HCT116 (cell line): Measurements from ENCODE around the gene KRTAP10-7. TPM values are rescaled to one million over a fixed set of nuclear protein-coding genes. Genes with fewer than 3 reads are reported as not detected.

Source experiments
- ATAC-seq: fragments of 200-7000 bp; cut with Tn5 transposase; 2 replicates; pipeline ENCODE4 v1.9.1; 2020; ENCODE audit warnings: mild to moderate bottlenecking, moderate library complexity
- BruUV-seq: library from RNA; stranded (reverse); fragments of 400-500 nt; replicated peaks from 2 replicates; lab custom pipeline; 2021; lab: Mats Ljungman, UMichigan
- CTCF ChIA-PET: fragments of 300-600 bp; sonication (Branson Sonifier 250); formaldehyde crosslinking; loops from one replicate; lab custom pipeline; 2021; ENCODE audit warnings: antibody characterized with exemption; lab: Charles Lee
- POLR2A ChIA-PET: fragments of 300-600, 350-600 bp; sonication (Branson Sonifier 250); formaldehyde crosslinking; loops from one replicate; lab custom pipeline; 2021; ENCODE audit warnings: antibody characterized with exemption; lab: Charles Lee
- RAD21 ChIA-PET, 2 experiments: fragments of 300-600 bp; sonication (Branson Sonifier 250); formaldehyde crosslinking; loops; one replicate each; lab custom pipeline; 2023; ENCODE audit warnings: low total read pairs in 2 of 2; ENCODE audit not compliant: uncharacterized antibody in 2 of 2, unreplicated experiment in 2 of 2, low non-redundant PET in 1 of 2; lab: Charles Lee
- DNase-seq: peaks from one replicate; pipeline ENCODE4 v3.0.0-alpha.2; 2010; ENCODE audit warnings: low read depth, low spot score
- H2AFZ ChIP-seq: fragments of 200-600 bp; shearing (Covaris generic), sonication (generic); 2 replicates; pipeline ENCODE4 v1.6.1; 2017; ENCODE audit warnings: low read depth, mixed run types, mixed read lengths, antibody characterized with exemption, low read length; ENCODE audit not compliant: poor library complexity, severe bottlenecking
- H3K27ac ChIP-seq: 2 replicates; pipeline ENCODE4 v1.5.1; 2012; ENCODE audit warnings: low read depth, low read length
- H3K27me3 ChIP-seq: fragments of 200-600 bp; sonication (generic); 2 replicates; pipeline ENCODE4 v1.6.1; 2016; ENCODE audit warnings: mixed run types, low read length, mixed read lengths; ENCODE audit not compliant: insufficient read depth
- H3K36me3 ChIP-seq, 2 experiments: fragments of 200-500 bp in 1 of 2; fragments of 200-600 bp in 1 of 2; sonication (Bioruptor generic) in 1 of 2; sonication (generic) in 1 of 2; 2 replicates each; pipeline versions ENCODE4 v1.5.1 to v1.6.1; 2014 to 2016; ENCODE audit warnings: low read length in 2 of 2, inconsistent platforms in 1 of 2, mixed read lengths in 1 of 2, mixed run types in 1 of 2; ENCODE audit not compliant: insufficient read depth in 2 of 2, control insufficient read depth in 1 of 2
- H3K4me1 ChIP-seq, 2 experiments: fragments of 200-600 bp in 1 of 2; sonication (generic) in 1 of 2; 2 replicates each; pipeline versions ENCODE4 v1.5.1 to v1.6.1; 2012 to 2017; ENCODE audit warnings: low read length in 2 of 2, inconsistent platforms in 1 of 2, mild to moderate bottlenecking in 1 of 2, mixed read lengths in 1 of 2, mixed run types in 1 of 2, moderate library complexity in 1 of 2; ENCODE audit not compliant: insufficient read depth in 2 of 2, control insufficient read depth in 1 of 2
- H3K4me2 ChIP-seq: fragments of 200-600 bp; sonication (generic); 2 replicates; pipeline ENCODE4 v1.6.1; 2017; ENCODE audit warnings: mixed run types, low read length, mixed read lengths
- H3K4me3 ChIP-seq, 2 experiments: fragments of 200-600 bp in 1 of 2; sonication (generic) in 1 of 2; replicated peaks in 1 of 2; 2 replicates each; pipeline ENCODE4 v1.5.1; 2011 to 2016; ENCODE audit warnings: low read length in 2 of 2, control low read depth in 1 of 2, low read depth in 1 of 2, mild to moderate bottlenecking in 1 of 2, mixed read lengths in 1 of 2, mixed run types in 1 of 2
- H3K79me2 ChIP-seq: fragments of 200-600 bp; sonication (generic); 2 replicates; pipeline ENCODE4 v1.6.1; 2017; ENCODE audit warnings: mild to moderate bottlenecking, mixed run types, low read length, moderate library complexity, mixed read lengths; ENCODE audit not compliant: insufficient read depth
- H3K9ac ChIP-seq: fragments of 200-600 bp; sonication (generic); 2 replicates; pipeline ENCODE4 v1.6.1; 2016; ENCODE audit warnings: low read length, mixed read lengths
- H3K9me2 ChIP-seq: fragments of 200-600 bp; sonication (generic), shearing (Covaris generic); 2 replicates; pipeline ENCODE4 v1.6.1; 2017; ENCODE audit warnings: mixed run types, mild to moderate bottlenecking, moderate library complexity; ENCODE audit not compliant: insufficient read depth
- H3K9me3 ChIP-seq, 2 experiments: fragments of 200-500 bp in 1 of 2; fragments of 200-600 bp in 1 of 2; sonication (Bioruptor generic) in 1 of 2; sonication (generic) in 1 of 2; 2 replicates each; pipeline ENCODE4 v1.6.1; 2014 to 2017; ENCODE audit warnings: low read length in 2 of 2, mixed read lengths in 2 of 2, inconsistent platforms in 1 of 2, low read depth in 1 of 2, mild to moderate bottlenecking in 1 of 2, mixed run types in 1 of 2, moderate library complexity in 1 of 2; ENCODE audit not compliant: control insufficient read depth in 1 of 2, insufficient read depth in 1 of 2
- H4K20me1 ChIP-seq: fragments of 200-600 bp; sonication (generic), shearing (Covaris generic); 2 replicates; pipeline ENCODE4 v1.6.1; 2017; ENCODE audit warnings: mixed run types, mild to moderate bottlenecking, moderate library complexity; ENCODE audit not compliant: insufficient read depth
- CEBPB ChIP-seq: IDR thresholded peaks from 2 replicates; pipeline ENCODE4 v1.6.1; 2012; ENCODE audit warnings: low read depth
- EGR1 ChIP-seq: IDR thresholded peaks from 2 replicates; pipeline ENCODE4 v1.6.1; 2012; ENCODE audit warnings: low read depth
- ELF1 ChIP-seq: IDR thresholded peaks from 2 replicates; pipeline ENCODE4 v1.6.1; 2012; ENCODE audit warnings: low read depth, borderline replicate concordance
- EZH2phosphoT487 ChIP-seq: fragments of 200-600 bp; IDR thresholded peaks from 2 replicates; pipeline ENCODE4 v1.6.1; 2018; ENCODE audit warnings: antibody characterized with exemption, borderline replicate concordance
- FOSL1 ChIP-seq: IDR thresholded peaks from 2 replicates; pipeline ENCODE4 v1.6.1; 2012; ENCODE audit warnings: low read depth
- SIN3A ChIP-seq: IDR thresholded peaks from 2 replicates; pipeline ENCODE4 v1.6.1; 2012; ENCODE audit warnings: low read depth
- SRF ChIP-seq: IDR thresholded peaks from 2 replicates; pipeline ENCODE4 v1.6.1; 2012; ENCODE audit warnings: low read depth
- TCF7L2 ChIP-seq: IDR thresholded peaks from 2 replicates; pipeline ENCODE4 v1.7.0; 2011; ENCODE audit warnings: borderline replicate concordance, inconsistent platforms; ENCODE audit not compliant: insufficient read depth, insufficient read length; ENCODE audit errors: extremely low read depth
- YY1 ChIP-seq: IDR thresholded peaks from 2 replicates; pipeline ENCODE4 v1.6.1; 2011; ENCODE audit warnings: low read length, low read depth, moderate library complexity, mild to moderate bottlenecking; ENCODE audit not compliant: insufficient replicate concordance; ENCODE audit errors: extremely low read depth
- ZFX ChIP-seq: fragments of 450-650 bp; IDR thresholded peaks from 2 replicates; pipeline ENCODE4 v1.6.1; 2017
- ZNF274 ChIP-seq: fragments of 200-500 bp; sonication (Bioruptor generic); IDR thresholded peaks from 2 replicates; pipeline ENCODE4 v1.6.1; 2014; ENCODE audit warnings: mild to moderate bottlenecking, low read depth, low read length, inconsistent platforms
- intact Hi-C: fragments of 100-400 bp; cut with micrococcal nuclease; formaldehyde crosslinking; loops from 2 replicates; pipeline ENCODE4 v1.10.0; 2022
- total RNA-seq: library from RNA; stranded (reverse); gene quantifications from one replicate; pipeline ENCODE4 v1.2.1, GENCODE V29; 2021; ENCODE audit not compliant: unreplicated experiment
- TF ChIP-seq, protein P1 (sequence below): IDR thresholded peaks from 2 replicates; pipeline ENCODE4 v1.6.1; 2012; ENCODE audit warnings: low read depth
- TF ChIP-seq, protein P2 (sequence below): IDR thresholded peaks from 2 replicates; pipeline ENCODE4 v1.6.1; 2012
- TF ChIP-seq, protein P3 (sequence below): IDR thresholded peaks from 2 replicates; pipeline ENCODE4 v1.6.1; 2012
- TF ChIP-seq, protein P4 (sequence below), 3 experiments: fragments of 200-600 bp in 1 of 3; sonication (generic) in 1 of 3; IDR thresholded peaks in 2 of 3; conservative IDR thresholded peaks in 1 of 3; 2 replicates each; pipeline ENCODE4 v1.5.1; 2012 to 2017; ENCODE audit warnings: low read depth in 2 of 3, low read length in 2 of 3, antibody characterized with exemption in 1 of 3, borderline replicate concordance in 1 of 3, control low read depth in 1 of 3, mild to moderate bottlenecking in 1 of 3, mixed read lengths in 1 of 3, mixed run types in 1 of 3, moderate library complexity in 1 of 3; ENCODE audit not compliant: insufficient read depth in 1 of 3

The KRTAP10-7 gene
- total RNA-seq, 1 experiment from 2014 or later, result not detected

DNA sequence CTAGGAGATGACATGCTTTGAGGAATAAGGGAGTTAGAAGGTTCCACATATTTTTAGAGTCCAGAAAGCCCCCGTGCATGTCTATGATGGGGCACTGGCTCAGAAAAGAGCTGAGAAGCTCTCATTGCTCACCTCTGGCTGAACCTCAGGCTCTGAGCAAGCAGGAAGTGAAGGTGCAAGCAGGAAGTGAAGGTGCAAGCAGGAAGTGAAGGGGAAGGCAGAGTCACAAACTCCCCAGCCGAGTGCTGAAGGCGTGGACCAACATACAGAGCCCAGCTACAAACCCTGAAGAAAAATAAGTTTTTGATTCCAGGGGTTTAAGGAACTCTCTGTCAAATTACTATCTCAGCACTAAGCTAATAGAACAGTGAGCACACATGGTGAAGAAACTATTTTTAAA lies 18.5 kb downstream of the KRTAP10-7 start:
- Histone ChIP-seq H3K79me2 (no peaks in the 10 kb centered on the region), H3K4me1 (no peaks in the 10 kb centered on the region), H3K27me3 (no peaks in the 10 kb centered on the region), H3K27ac (no peak overlapping the region), H3K4me3 (no peak overlapping the region), H3K9me3 (peaks cover 12 to 24% of the 10 kb centered on the region in 2 experiments), H3K9ac (no peak overlapping the region), H2AFZ (no peak overlapping the region)
- intact Hi-C loops, result no loop called here
- ChIA-PET POLR2A (no interaction called here), CTCF (no interaction called here), RAD21 (no interaction called here)
- no peak for ATAC-seq
- DNase-seq, result no peak
- TF ChIP-seq, protein P1, sequence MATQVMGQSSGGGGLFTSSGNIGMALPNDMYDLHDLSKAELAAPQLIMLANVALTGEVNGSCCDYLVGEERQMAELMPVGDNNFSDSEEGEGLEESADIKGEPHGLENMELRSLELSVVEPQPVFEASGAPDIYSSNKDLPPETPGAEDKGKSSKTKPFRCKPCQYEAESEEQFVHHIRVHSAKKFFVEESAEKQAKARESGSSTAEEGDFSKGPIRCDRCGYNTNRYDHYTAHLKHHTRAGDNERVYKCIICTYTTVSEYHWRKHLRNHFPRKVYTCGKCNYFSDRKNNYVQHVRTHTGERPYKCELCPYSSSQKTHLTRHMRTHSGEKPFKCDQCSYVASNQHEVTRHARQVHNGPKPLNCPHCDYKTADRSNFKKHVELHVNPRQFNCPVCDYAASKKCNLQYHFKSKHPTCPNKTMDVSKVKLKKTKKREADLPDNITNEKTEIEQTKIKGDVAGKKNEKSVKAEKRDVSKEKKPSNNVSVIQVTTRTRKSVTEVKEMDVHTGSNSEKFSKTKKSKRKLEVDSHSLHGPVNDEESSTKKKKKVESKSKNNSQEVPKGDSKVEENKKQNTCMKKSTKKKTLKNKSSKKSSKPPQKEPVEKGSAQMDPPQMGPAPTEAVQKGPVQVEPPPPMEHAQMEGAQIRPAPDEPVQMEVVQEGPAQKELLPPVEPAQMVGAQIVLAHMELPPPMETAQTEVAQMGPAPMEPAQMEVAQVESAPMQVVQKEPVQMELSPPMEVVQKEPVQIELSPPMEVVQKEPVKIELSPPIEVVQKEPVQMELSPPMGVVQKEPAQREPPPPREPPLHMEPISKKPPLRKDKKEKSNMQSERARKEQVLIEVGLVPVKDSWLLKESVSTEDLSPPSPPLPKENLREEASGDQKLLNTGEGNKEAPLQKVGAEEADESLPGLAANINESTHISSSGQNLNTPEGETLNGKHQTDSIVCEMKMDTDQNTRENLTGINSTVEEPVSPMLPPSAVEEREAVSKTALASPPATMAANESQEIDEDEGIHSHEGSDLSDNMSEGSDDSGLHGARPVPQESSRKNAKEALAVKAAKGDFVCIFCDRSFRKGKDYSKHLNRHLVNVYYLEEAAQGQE, result no peak
- TF ChIP-seq EGR1, result no peak
- TF ChIP-seq SRF, result no peak
- TF ChIP-seq, protein P2, sequence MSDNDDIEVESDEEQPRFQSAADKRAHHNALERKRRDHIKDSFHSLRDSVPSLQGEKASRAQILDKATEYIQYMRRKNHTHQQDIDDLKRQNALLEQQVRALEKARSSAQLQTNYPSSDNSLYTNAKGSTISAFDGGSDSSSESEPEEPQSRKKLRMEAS, result no peak
- TF ChIP-seq, protein P3, sequence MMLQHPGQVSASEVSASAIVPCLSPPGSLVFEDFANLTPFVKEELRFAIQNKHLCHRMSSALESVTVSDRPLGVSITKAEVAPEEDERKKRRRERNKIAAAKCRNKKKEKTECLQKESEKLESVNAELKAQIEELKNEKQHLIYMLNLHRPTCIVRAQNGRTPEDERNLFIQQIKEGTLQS, result no peak
- no peak for TF ChIP-seq YY1
- TF ChIP-seq CEBPB, result no peak
- TF ChIP-seq, protein P4, sequence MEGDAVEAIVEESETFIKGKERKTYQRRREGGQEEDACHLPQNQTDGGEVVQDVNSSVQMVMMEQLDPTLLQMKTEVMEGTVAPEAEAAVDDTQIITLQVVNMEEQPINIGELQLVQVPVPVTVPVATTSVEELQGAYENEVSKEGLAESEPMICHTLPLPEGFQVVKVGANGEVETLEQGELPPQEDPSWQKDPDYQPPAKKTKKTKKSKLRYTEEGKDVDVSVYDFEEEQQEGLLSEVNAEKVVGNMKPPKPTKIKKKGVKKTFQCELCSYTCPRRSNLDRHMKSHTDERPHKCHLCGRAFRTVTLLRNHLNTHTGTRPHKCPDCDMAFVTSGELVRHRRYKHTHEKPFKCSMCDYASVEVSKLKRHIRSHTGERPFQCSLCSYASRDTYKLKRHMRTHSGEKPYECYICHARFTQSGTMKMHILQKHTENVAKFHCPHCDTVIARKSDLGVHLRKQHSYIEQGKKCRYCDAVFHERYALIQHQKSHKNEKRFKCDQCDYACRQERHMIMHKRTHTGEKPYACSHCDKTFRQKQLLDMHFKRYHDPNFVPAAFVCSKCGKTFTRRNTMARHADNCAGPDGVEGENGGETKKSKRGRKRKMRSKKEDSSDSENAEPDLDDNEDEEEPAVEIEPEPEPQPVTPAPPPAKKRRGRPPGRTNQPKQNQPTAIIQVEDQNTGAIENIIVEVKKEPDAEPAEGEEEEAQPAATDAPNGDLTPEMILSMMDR (IDR thresholded peaks at IDR 0.05 in 2 of 3, conservative IDR thresholded peaks at IDR 0.05 in 1 of 3; ENCODE audit: borderline replicate concordance in 1 of 3, insufficient read depth in 1 of 3, low read depth in 2 of 3, low read length in 2 of 3), result no peak
- TF ChIP-seq FOSL1, result no peak
- no peak for TF ChIP-seq EZH2phosphoT487
- TF ChIP-seq ZFX, result no peak
- no peak for TF ChIP-seq TCF7L2
- TF ChIP-seq SIN3A, result no peak
- TF ChIP-seq ELF1, result no peak
- TF ChIP-seq ZNF274, result no peak
- TF ChIP-seq, all 23 proteins: peak for 0
- Histone ChIP-seq H4K20me1 (no peaks in the 10 kb centered on the region), H3K36me3 (no peaks in the 10 kb centered on the region), H3K9me2 (no peaks in the 10 kb centered on the region), H3K4me2 (no peak overlapping the region)
- no TSS peak for BruUV-seq
